HL-60 (cell line): ENCODE results near the gene FAM204A.

Source experiments
- POLR2AphosphoS5 ChIP-seq: IDR thresholded peaks from 2 replicates; pipeline ENCODE4 v1.6.1; 2012; ENCODE audit warnings: low read depth
- TF ChIP-seq, protein P1 (sequence below): IDR thresholded peaks from one replicate; pipeline ENCODE4 v1.5.1; 2011; ENCODE audit warnings: low read length, control low read depth, inconsistent platforms; ENCODE audit not compliant: insufficient read depth
- TF ChIP-seq, protein P2 (sequence below): IDR thresholded peaks from 2 replicates; pipeline ENCODE4 v1.6.1; 2012; ENCODE audit warnings: low read depth; ENCODE audit not compliant: insufficient replicate concordance

DNA sequence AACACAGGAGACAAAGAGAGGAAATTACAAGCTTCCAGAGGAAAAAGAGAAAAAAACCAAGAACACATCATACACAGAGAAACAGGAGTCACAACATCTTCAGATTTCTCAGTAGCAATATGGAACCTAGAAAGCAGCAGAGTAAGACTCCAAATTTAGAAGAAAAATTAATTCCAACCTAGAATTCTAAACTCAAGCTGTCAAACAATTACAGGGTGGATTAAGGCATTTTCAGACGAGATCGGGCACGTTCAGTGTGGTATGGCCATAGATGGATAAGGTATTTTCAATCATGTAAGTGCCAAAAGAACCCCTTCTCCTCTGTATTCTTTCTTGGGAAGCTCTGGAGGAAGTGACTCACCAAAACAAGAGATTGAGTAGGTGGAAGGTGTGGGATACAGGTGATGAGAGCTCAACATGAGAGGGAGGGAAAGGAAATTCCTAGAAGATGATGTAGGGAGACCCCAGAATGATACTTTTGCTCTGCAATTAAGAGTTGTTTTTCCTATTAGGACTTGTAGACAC lies 51.6 kb downstream of the FAM204A start:
- TF ChIP-seq, protein P1, sequence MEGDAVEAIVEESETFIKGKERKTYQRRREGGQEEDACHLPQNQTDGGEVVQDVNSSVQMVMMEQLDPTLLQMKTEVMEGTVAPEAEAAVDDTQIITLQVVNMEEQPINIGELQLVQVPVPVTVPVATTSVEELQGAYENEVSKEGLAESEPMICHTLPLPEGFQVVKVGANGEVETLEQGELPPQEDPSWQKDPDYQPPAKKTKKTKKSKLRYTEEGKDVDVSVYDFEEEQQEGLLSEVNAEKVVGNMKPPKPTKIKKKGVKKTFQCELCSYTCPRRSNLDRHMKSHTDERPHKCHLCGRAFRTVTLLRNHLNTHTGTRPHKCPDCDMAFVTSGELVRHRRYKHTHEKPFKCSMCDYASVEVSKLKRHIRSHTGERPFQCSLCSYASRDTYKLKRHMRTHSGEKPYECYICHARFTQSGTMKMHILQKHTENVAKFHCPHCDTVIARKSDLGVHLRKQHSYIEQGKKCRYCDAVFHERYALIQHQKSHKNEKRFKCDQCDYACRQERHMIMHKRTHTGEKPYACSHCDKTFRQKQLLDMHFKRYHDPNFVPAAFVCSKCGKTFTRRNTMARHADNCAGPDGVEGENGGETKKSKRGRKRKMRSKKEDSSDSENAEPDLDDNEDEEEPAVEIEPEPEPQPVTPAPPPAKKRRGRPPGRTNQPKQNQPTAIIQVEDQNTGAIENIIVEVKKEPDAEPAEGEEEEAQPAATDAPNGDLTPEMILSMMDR: no peak
- TF ChIP-seq, protein P2, sequence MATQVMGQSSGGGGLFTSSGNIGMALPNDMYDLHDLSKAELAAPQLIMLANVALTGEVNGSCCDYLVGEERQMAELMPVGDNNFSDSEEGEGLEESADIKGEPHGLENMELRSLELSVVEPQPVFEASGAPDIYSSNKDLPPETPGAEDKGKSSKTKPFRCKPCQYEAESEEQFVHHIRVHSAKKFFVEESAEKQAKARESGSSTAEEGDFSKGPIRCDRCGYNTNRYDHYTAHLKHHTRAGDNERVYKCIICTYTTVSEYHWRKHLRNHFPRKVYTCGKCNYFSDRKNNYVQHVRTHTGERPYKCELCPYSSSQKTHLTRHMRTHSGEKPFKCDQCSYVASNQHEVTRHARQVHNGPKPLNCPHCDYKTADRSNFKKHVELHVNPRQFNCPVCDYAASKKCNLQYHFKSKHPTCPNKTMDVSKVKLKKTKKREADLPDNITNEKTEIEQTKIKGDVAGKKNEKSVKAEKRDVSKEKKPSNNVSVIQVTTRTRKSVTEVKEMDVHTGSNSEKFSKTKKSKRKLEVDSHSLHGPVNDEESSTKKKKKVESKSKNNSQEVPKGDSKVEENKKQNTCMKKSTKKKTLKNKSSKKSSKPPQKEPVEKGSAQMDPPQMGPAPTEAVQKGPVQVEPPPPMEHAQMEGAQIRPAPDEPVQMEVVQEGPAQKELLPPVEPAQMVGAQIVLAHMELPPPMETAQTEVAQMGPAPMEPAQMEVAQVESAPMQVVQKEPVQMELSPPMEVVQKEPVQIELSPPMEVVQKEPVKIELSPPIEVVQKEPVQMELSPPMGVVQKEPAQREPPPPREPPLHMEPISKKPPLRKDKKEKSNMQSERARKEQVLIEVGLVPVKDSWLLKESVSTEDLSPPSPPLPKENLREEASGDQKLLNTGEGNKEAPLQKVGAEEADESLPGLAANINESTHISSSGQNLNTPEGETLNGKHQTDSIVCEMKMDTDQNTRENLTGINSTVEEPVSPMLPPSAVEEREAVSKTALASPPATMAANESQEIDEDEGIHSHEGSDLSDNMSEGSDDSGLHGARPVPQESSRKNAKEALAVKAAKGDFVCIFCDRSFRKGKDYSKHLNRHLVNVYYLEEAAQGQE: no peak
- no peak for TF ChIP-seq POLR2AphosphoS5
